ENCODE results near the gene FBXO24.

FBXO24 gene

GRCh38 chr7:100614308-100614861, 28.3 kb downstream of the FBXO24 start:
- DNase-seq (ENCODE audit: low read depth in 2 of 2) = no peak

- no peak for DNase-seq (ENCODE audit: low read depth in 2 of 2)
These were observed 34.1 kb downstream of the FBXO24 start for GRCh38 chr7:100620239-100620638.

- no peak for DNase-seq (ENCODE audit: low read depth in 2 of 2)
These were observed 34.7 kb downstream of the FBXO24 start for GRCh38 chr7:100620804-100621203.

- DNase-seq (ENCODE audit: low read depth in 2 of 2) = no peak
These were observed 35.4 kb downstream of the FBXO24 start for GRCh38 chr7:100621554-100621953.

- no peak for DNase-seq (ENCODE audit: low read depth in 2 of 2)
These were observed 38.1 kb downstream of the FBXO24 start for GRCh38 chr7:100623951-100624824.

- no peak for DNase-seq (ENCODE audit: low read depth in 2 of 2)
These were observed 39.9 kb downstream of the FBXO24 start for GRCh38 chr7:100626055-100626454.

GRCh38 chr7:100626530-100627237, 40.6 kb downstream of the FBXO24 start:
- peak; percentile 83 to 88 for DNase-seq (ENCODE audit: low read depth in 2 of 2)

GRCh38 chr7:100627238-100627549, 41.1 kb downstream of the FBXO24 start:
- no peak for DNase-seq (ENCODE audit: low read depth in 2 of 2)

GRCh38 chr7:100629117-100629716, 43.1 kb downstream of the FBXO24 start:
- DNase-seq (ENCODE audit: low read depth in 2 of 2) = no peak

- DNase-seq (ENCODE audit: low read depth in 2 of 2) = no peak
These were observed 43.9 kb downstream of the FBXO24 start for GRCh38 chr7:100630066-100630465.

GRCh38 chr7:100632951-100633717, 47.0 kb downstream of the FBXO24 start:
- peak; percentile 39 to 63 for DNase-seq (ENCODE audit: low read depth in 2 of 2)

- no peak for DNase-seq (ENCODE audit: low read depth in 2 of 2)
These were observed 53.9 kb downstream of the FBXO24 start for GRCh38 chr7:100639995-100640516.

GRCh38 chr7:100640517-100641440, 54.7 kb downstream of the FBXO24 start:
- no peak for DNase-seq (ENCODE audit: low read depth in 2 of 2)

GRCh38 chr7:100641463-100641859, 55.3 kb downstream of the FBXO24 start, which contains the start of gene TFR2:
TSS of gene TFR2 (minus strand) at chr7:100641552. CDS start at chr7:100641509, 43 bp downstream.
- DNase-seq (ENCODE audit: low read depth in 2 of 2) = no peak

- no peak for DNase-seq (ENCODE audit: low read depth in 2 of 2)
These were observed 55.9 kb downstream of the FBXO24 start for GRCh38 chr7:100641860-100642533.

GRCh38 chr7:100642534-100642907, 56.4 kb downstream of the FBXO24 start:
- peak; percentile 22 to 27 for DNase-seq (ENCODE audit: low read depth in 2 of 2)

GRCh38 chr7:100649826-100650565, 63.9 kb downstream of the FBXO24 start:
- no peak for DNase-seq (ENCODE audit: low read depth in 2 of 2)
